Measurements from ENCODE around the gene STARD10. TPM values are rescaled to one million over a fixed set of nuclear protein-coding genes. Genes with fewer than 3 reads are reported as not detected.

Gene STARD10
- total RNA-seq, 1 experiment from 2014 or later: 55.1 TPM

DNA sequence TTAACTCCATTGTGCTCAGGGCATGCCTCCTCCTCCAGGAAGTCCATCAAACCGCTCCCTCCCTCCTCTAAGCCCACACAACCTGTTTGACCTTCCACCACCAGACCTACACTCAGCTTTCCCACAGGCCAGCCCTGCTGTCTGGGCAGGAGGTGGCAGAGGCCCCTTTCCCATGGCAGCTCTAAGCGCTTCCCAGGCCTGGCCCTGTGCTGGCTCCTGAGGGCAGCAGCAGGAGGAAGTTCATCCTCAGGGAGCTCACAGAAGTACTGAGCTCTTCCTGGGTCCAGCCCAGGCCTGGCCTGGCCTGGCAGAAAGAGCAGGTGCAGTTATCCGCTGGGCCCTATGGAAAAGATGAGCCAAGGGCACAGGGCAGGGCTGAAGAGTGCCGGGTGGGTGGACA lies 73.1 kb downstream of the STARD10 start:
- H3K9me3 Mint-ChIP-seq (ENCODE audit: low read depth, unreplicated experiment): no peaks in the 10 kb centered on the region
- H3K4me3 Mint-ChIP-seq (ENCODE audit: low read depth, unreplicated experiment): peak overlapping the region; percentile 66
- DNase-seq: no peak
- no TSS peak for BruUV-seq (replicated peaks)
- no peaks in the 10 kb centered on the region for H3K27me3 Mint-ChIP-seq (ENCODE audit: unreplicated experiment)
- no peak for TF ChIP-seq CTCF (IDR thresholded peaks at IDR 0.05; ENCODE audit: unreplicated experiment)
- intact Hi-C loops (cut with micrococcal nuclease; ENCODE audit: unreplicated experiment): loop anchor here (5.0 to 10.0 kb wide), 2 partner anchors 92 to 454 kb away; partner anchors contain the start of gene ATG16L2
- H3K27ac Mint-ChIP-seq (ENCODE audit: unreplicated experiment): no peak overlapping the region
- CTCF ChIA-PET: no interaction called here
- H3K36me3 Mint-ChIP-seq (ENCODE audit: insufficient read depth, unreplicated experiment): peaks cover 25% of the 10 kb centered on the region
- H3K4me1 Mint-ChIP-seq (ENCODE audit: low read depth, unreplicated experiment): peaks cover 40% of the 10 kb centered on the region

- no peaks in the 10 kb centered on the region for H3K27me3 Mint-ChIP-seq (ENCODE audit: unreplicated experiment)
- H3K36me3 Mint-ChIP-seq (ENCODE audit: insufficient read depth, unreplicated experiment): peaks cover 25% of the 10 kb centered on the region
- no peak overlapping the region for H3K27ac Mint-ChIP-seq (ENCODE audit: unreplicated experiment)
- no peak for DNase-seq
- CTCF ChIA-PET: no interaction called here
- TF ChIP-seq CTCF (IDR thresholded peaks at IDR 0.05; ENCODE audit: unreplicated experiment): no peak
- H3K4me1 Mint-ChIP-seq (ENCODE audit: low read depth, unreplicated experiment): peaks cover 40% of the 10 kb centered on the region
- H3K4me3 Mint-ChIP-seq (ENCODE audit: low read depth, unreplicated experiment): peak overlapping the region; percentile 66
- intact Hi-C loops (cut with micrococcal nuclease; ENCODE audit: unreplicated experiment): loop anchor here (5.0 to 10.0 kb wide), 2 partner anchors 92 to 455 kb away; partner anchors contain the start of gene ATG16L2
- BruUV-seq (replicated peaks): no TSS peak
- H3K9me3 Mint-ChIP-seq (ENCODE audit: low read depth, unreplicated experiment): no peaks in the 10 kb centered on the region
These were observed 73.8 kb downstream of the STARD10 start for GRCh38 chr11:72720047-72720446.

DNA sequence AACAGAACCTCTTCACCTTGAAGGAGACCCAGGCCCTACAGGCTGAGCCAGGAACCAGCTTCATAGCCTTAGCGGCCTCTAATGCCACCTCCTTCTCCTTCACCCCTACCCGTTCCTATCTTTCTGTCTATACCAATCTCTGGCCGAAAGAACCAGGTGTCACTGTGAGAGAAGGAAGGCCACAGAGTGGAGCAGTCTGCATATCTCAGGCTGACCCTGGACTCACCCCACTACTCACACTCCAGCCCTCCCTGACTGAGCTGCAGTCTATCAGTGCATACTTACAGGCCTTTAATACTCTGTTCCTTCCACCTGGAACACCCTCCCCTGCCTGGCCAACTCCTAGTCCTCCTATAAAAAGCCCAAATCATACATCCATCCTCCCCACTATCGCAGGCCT lies 74.3 kb downstream of the STARD10 start:
- no peak overlapping the region for H3K4me3 Mint-ChIP-seq (ENCODE audit: low read depth, unreplicated experiment)
- intact Hi-C loops (cut with micrococcal nuclease; ENCODE audit: unreplicated experiment): no loop called here
- no peaks in the 10 kb centered on the region for H3K27me3 Mint-ChIP-seq (ENCODE audit: unreplicated experiment)
- H3K27ac Mint-ChIP-seq (ENCODE audit: unreplicated experiment): no peak overlapping the region
- CTCF ChIA-PET: no interaction called here
- BruUV-seq (replicated peaks): no TSS peak
- no peaks in the 10 kb centered on the region for H3K9me3 Mint-ChIP-seq (ENCODE audit: low read depth, unreplicated experiment)
- TF ChIP-seq CTCF (IDR thresholded peaks at IDR 0.05; ENCODE audit: unreplicated experiment): no peak
- DNase-seq: no peak
- H3K36me3 Mint-ChIP-seq (ENCODE audit: insufficient read depth, unreplicated experiment): peaks cover 25% of the 10 kb centered on the region
- H3K4me1 Mint-ChIP-seq (ENCODE audit: low read depth, unreplicated experiment): peaks cover 40% of the 10 kb centered on the region

DNA sequence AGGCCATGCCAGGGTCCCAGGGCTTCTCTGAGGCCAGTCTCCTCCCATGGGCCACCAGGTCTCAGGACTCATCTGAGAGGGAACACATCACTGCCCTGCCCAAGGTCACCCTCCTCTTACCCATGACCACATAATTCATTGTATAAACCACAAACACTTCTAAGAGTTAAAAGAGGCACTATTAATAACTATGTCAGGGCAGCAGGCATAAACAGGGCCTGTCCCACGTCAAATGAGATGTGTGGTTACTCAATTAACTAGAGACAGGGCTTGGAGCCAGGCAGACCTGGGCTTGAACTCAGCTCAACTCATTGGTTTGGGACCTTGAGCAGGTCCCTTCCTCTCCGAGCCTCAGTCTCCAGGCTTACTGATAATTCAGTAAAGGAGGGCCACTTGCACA lies 74.7 kb downstream of the STARD10 start:
- no peak overlapping the region for H3K4me3 Mint-ChIP-seq (ENCODE audit: low read depth, unreplicated experiment)
- no peak for DNase-seq
- H3K36me3 Mint-ChIP-seq (ENCODE audit: insufficient read depth, unreplicated experiment): peaks cover 25% of the 10 kb centered on the region
- H3K4me1 Mint-ChIP-seq (ENCODE audit: low read depth, unreplicated experiment): peaks cover 38% of the 10 kb centered on the region
- H3K9me3 Mint-ChIP-seq (ENCODE audit: low read depth, unreplicated experiment): no peaks in the 10 kb centered on the region
- no TSS peak for BruUV-seq (replicated peaks)
- H3K27me3 Mint-ChIP-seq (ENCODE audit: unreplicated experiment): no peaks in the 10 kb centered on the region
- CTCF ChIA-PET: no interaction called here
- intact Hi-C loops (cut with micrococcal nuclease; ENCODE audit: unreplicated experiment): no loop called here
- no peak overlapping the region for H3K27ac Mint-ChIP-seq (ENCODE audit: unreplicated experiment)
- TF ChIP-seq CTCF (IDR thresholded peaks at IDR 0.05; ENCODE audit: unreplicated experiment): no peak
